ENCODE measurements around the gene RMND5B.

Gene RMND5B

DNA sequence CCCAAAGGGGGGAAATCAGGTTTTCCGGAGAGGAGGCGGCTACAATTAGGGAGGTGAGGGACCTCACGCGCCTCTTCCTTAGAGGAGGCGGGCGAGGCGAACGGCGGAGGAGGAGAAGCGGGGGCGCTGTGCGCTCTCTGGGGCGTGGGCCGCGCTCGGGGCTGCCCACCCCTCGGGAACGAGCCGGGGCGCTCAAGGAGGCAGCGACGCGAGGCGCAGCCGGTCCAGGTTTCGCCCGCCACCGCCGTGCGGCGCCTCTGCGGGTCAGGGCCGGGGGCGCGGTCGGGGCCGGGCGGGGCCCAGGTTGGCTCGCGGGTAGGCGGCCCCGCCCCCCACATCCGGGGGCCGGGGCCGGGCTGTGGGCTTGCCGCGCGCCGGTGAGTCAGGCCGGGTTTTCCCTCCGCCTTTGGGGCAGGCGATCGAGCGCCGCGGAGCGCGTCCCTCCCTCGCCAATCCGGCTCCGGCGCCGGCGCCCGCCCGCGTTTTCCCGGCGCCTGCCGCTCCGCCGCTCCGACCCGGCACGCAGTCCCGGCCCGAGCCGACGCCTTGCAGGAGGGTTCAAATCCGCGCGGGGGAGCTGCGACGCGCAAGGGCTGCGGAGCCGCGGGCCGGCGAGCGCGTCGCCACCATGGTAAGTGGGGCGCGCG is 17.6 kb upstream of the RMND5B start, which contains the start of gene N4BP3:
TSS of gene N4BP3 (plus strand) at position 392 of the 647 bp plus-strand sequence. CDS start 6,052 bp downstream, outside the sequence.
- WGBS, result under 1% methylated on average over 62 of the region's 96 CpGs
- no peak within 1 kb of the TSS for H4K91ac ChIP-seq (ENCODE audit: low read length)

DNA sequence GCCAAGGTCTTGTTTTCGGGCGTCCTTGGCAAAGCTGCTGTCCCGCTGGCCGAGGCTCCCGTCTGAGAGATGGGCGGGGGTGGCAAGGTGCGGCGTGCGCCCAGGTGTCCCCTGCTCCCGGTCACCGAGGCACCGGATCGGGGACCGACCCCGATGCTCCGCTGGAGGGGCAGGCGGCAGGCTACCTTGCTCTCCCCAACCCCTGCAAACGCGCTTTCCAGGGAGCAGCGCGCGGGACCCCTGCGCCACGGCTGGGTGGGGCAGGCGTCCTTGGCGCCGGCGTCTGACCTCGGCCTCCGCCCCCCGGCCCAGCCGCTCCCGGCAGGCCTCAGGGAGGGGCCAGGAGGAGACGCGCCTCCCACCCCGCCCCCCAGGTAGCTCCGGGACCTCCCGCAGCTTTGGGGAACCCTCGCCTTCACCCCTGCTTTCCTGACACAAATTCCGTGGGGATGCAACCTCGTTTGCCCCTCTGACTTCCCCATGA is 16.9 kb upstream of the RMND5B start:
- no peak overlapping the region for H3K27ac ChIP-seq (ENCODE audit: low read length, poor library complexity, severe bottlenecking)
- no peak overlapping the region for H3K23ac ChIP-seq (ENCODE audit: low read length in 2 of 2)
- no peak overlapping the region for H3K18ac ChIP-seq (ENCODE audit: low read depth in 1 of 2, low read length in 2 of 2)
- DNase-seq, result no peak
- no peaks in the 10 kb centered on the region for H3K79me1 ChIP-seq (replicated peaks; ENCODE audit: low read length, poor library complexity, severe bottlenecking)
- peak overlapping the region in 1 of 2 experiments; percentile 47 for H3K14ac ChIP-seq (ENCODE audit: low read length in 2 of 2)
- H3K4me2 ChIP-seq (ENCODE audit: low read length, poor library complexity, severe bottlenecking), result peak overlapping the region; percentile 94
- no peak overlapping the region for H4K91ac ChIP-seq (ENCODE audit: low read length)
- no peak overlapping the region for H2BK12ac ChIP-seq (ENCODE audit: low read length in 2 of 2)
- H2BK15ac ChIP-seq (ENCODE audit: low read depth, poor library complexity, severe bottlenecking), result no peak overlapping the region
- peak overlapping the region; percentile 39 for H4K8ac ChIP-seq (ENCODE audit: low read length)
- H3K4ac ChIP-seq (ENCODE audit: low read depth in 1 of 2, low read length in 2 of 2), result no peak overlapping the region
- H2AFZ ChIP-seq (ENCODE audit: low read depth, low read length), result no peak overlapping the region
- H3K27me3 ChIP-seq (ENCODE audit: control insufficient read depth in 1 of 2, insufficient read depth in 1 of 2, low read length in 2 of 2), result peaks cover 27 to 58% of the 10 kb centered on the region in 2 experiments
- H3K4me3 ChIP-seq (ENCODE audit: insufficient read depth in 1 of 2, low read depth in 1 of 2, low read length in 2 of 2), result peak overlapping the region in 1 of 2 experiments; percentile 61
- H2BK5ac ChIP-seq (ENCODE audit: low read depth, low read length, poor library complexity, severe bottlenecking), result no peak overlapping the region
- 1% methylated on average over 40 of the region's 41 CpGs for WGBS
- H3K36me3 ChIP-seq (ENCODE audit: control insufficient read depth in 1 of 2, insufficient read depth in 2 of 2, low read depth in 1 of 2, low read length in 2 of 2), result no peaks in the 10 kb centered on the region
- H3K9me3 ChIP-seq (ENCODE audit: control insufficient read depth, low read length), result peaks cover 3% of the 10 kb centered on the region
- no peak overlapping the region for H3K9ac ChIP-seq (ENCODE audit: low read length)
- H2AK5ac ChIP-seq (ENCODE audit: low read length, severe bottlenecking), result no peak overlapping the region
- peaks cover 30% of the 10 kb centered on the region for H3K4me1 ChIP-seq (ENCODE audit: control insufficient read depth, insufficient read depth, low read depth, low read length)
- H2BK120ac ChIP-seq (ENCODE audit: low read depth, low read length), result no peak overlapping the region

More for the DNA sequence above, 17.6 kb upstream of the RMND5B start, which contains the start of gene N4BP3:
- Histone ChIP-seq H3K9ac (ENCODE audit: low read length) (no peak within 1 kb of the TSS), H3K14ac (ENCODE audit: low read length in 2 of 2) (peak within 1 kb of the TSS in 1 of 2 experiments; percentile 47), H3K79me1 (replicated peaks; ENCODE audit: low read length, poor library complexity, severe bottlenecking) (no peaks in the 10 kb centered on the region), H3K4me3 (ENCODE audit: insufficient read depth in 1 of 2, low read depth in 1 of 2, low read length in 2 of 2) (peak within 1 kb of the TSS in 1 of 2 experiments; percentile 61), H3K23ac (ENCODE audit: low read length in 2 of 2) (peak within 1 kb of the TSS in 1 of 2 experiments; percentile 23), H2AFZ (ENCODE audit: low read depth, low read length) (no peak within 1 kb of the TSS), H2BK120ac (ENCODE audit: low read depth, low read length) (no peak within 1 kb of the TSS), H3K27ac (ENCODE audit: low read length, poor library complexity, severe bottlenecking) (no peak within 1 kb of the TSS), H3K18ac (ENCODE audit: low read depth in 1 of 2, low read length in 2 of 2) (no peak within 1 kb of the TSS), H4K8ac (ENCODE audit: low read length) (peak within 1 kb of the TSS; percentile 39), H2AK5ac (ENCODE audit: low read length, severe bottlenecking) (no peak within 1 kb of the TSS), H2BK15ac (ENCODE audit: low read depth, poor library complexity, severe bottlenecking) (peak within 1 kb of the TSS; percentile 55), H2BK12ac (ENCODE audit: low read length in 2 of 2) (no peak within 1 kb of the TSS), H3K27me3 (ENCODE audit: control insufficient read depth in 1 of 2, insufficient read depth in 1 of 2, low read length in 2 of 2) (peaks cover 27 to 58% of the 10 kb centered on the region in 2 experiments), H2BK5ac (ENCODE audit: low read depth, low read length, poor library complexity, severe bottlenecking) (no peak within 1 kb of the TSS), H3K4ac (ENCODE audit: low read depth in 1 of 2, low read length in 2 of 2) (no peak within 1 kb of the TSS), H3K4me2 (ENCODE audit: low read length, poor library complexity, severe bottlenecking) (peak within 1 kb of the TSS; percentile 94), H3K9me3 (ENCODE audit: control insufficient read depth, low read length) (peaks cover 3% of the 10 kb centered on the region), H3K4me1 (ENCODE audit: control insufficient read depth, insufficient read depth, low read depth, low read length) (peaks cover 30% of the 10 kb centered on the region), H3K36me3 (ENCODE audit: control insufficient read depth in 1 of 2, insufficient read depth in 2 of 2, low read depth in 1 of 2, low read length in 2 of 2) (no peaks in the 10 kb centered on the region)
- DNase-seq, result peak; percentile 53

DNA sequence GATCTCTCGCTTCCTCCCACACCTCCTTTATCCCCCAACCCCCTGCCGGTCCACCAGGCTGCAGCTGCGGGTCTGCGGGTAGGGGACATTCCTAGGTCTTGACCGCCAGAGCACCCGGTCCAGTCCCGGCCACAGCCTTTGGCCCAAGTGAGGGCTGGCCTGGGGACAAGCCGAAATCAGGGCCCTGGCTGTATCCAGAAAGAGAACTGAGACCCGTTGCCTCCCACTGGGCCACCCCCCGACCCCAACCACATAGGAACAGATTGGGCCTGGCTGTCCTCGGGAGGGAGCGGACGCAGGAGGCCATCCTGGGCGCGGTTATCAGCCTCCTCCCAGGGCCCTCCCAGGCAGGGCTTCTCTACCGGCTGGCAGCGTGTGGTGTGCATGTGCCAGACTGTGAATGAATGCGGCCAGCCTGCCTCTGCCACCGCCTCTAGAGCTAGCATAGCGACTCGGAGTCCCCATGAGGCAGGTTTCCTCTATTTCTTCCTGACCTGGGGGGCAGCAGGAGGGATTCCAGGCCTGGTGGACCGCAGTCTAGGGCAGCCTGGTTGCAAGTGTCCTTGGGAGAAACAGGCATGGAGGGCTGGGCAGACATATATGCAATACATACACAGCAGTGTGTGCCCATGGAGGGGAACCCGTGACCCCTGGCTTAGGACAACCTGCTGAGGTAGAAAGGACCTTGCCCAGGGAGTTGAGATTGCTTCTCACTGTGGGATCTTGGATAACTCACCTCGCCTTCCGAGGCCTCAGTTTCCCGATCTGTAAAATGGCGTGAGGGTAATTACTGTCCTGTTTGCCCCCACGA is 16.3 kb upstream of the RMND5B start:
- Histone ChIP-seq H2BK12ac (ENCODE audit: low read length in 2 of 2) (no peak overlapping the region), H3K9me3 (ENCODE audit: control insufficient read depth, low read length) (peaks cover 3% of the 10 kb centered on the region), H3K79me1 (replicated peaks; ENCODE audit: low read length, poor library complexity, severe bottlenecking) (no peaks in the 10 kb centered on the region), H3K27ac (ENCODE audit: low read length, poor library complexity, severe bottlenecking) (no peak overlapping the region), H3K9ac (ENCODE audit: low read length) (no peak overlapping the region), H3K4ac (ENCODE audit: low read depth in 1 of 2, low read length in 2 of 2) (no peak overlapping the region), H3K4me2 (ENCODE audit: low read length, poor library complexity, severe bottlenecking) (peak overlapping the region; percentile 94), H3K4me3 (ENCODE audit: insufficient read depth in 1 of 2, low read depth in 1 of 2, low read length in 2 of 2) (no peak overlapping the region), H2AFZ (ENCODE audit: low read depth, low read length) (no peak overlapping the region), H4K91ac (ENCODE audit: low read length) (no peak overlapping the region), H2BK5ac (ENCODE audit: low read depth, low read length, poor library complexity, severe bottlenecking) (no peak overlapping the region), H2BK120ac (ENCODE audit: low read depth, low read length) (no peak overlapping the region), H4K8ac (ENCODE audit: low read length) (no peak overlapping the region), H3K14ac (ENCODE audit: low read length in 2 of 2) (no peak overlapping the region), H3K23ac (ENCODE audit: low read length in 2 of 2) (no peak overlapping the region), H2AK5ac (ENCODE audit: low read length, severe bottlenecking) (no peak overlapping the region), H3K18ac (ENCODE audit: low read depth in 1 of 2, low read length in 2 of 2) (no peak overlapping the region), H3K27me3 (ENCODE audit: control insufficient read depth in 1 of 2, insufficient read depth in 1 of 2, low read length in 2 of 2) (peaks cover 27 to 58% of the 10 kb centered on the region in 2 experiments), H3K36me3 (ENCODE audit: control insufficient read depth in 1 of 2, insufficient read depth in 2 of 2, low read depth in 1 of 2, low read length in 2 of 2) (no peaks in the 10 kb centered on the region), H3K4me1 (ENCODE audit: control insufficient read depth, insufficient read depth, low read depth, low read length) (peaks cover 30% of the 10 kb centered on the region), H2BK15ac (ENCODE audit: low read depth, poor library complexity, severe bottlenecking) (no peak overlapping the region)
- 14% methylated on average over 28 of the region's 28 CpGs for WGBS
- DNase-seq, result no peak

Data from mesenchymal stem cell (in vitro differentiated cells and primary cell).